GM12878 (cell line): ENCODE measurements around the gene POLG. TPM values are rescaled to one million over a fixed set of nuclear protein-coding genes. Genes with fewer than 3 reads are reported as not detected.

ENCODE experiments used
- ASH2L ChIP-seq: fragments of 300-600, 200-600 bp; sonication (generic); IDR thresholded peaks from 2 replicates; pipeline ENCODE4 v1.6.1; 2017; ENCODE audit warnings: low read depth, mild to moderate bottlenecking, borderline replicate concordance
- ATF2 ChIP-seq: IDR thresholded peaks from 2 replicates; pipeline ENCODE4 v1.6.1; 2012; ENCODE audit warnings: low read length, inconsistent platforms
- CHD1 ChIP-seq: IDR thresholded peaks from 2 replicates; pipeline ENCODE4 v1.6.1; 2012; ENCODE audit warnings: low read depth, low read length, improper control_type of control experiment
- CUX1 ChIP-seq: IDR thresholded peaks from 2 replicates; pipeline ENCODE4 v1.6.1; 2012; ENCODE audit warnings: improper control_type of control experiment, low read depth, low read length; ENCODE audit not compliant: insufficient replicate concordance
- E4F1 ChIP-seq: fragments of 450-650 bp; IDR thresholded peaks from 2 replicates; pipeline ENCODE4 v1.6.1; 2018; ENCODE audit warnings: borderline replicate concordance, mild to moderate bottlenecking; ENCODE audit not compliant: partially characterized antibody
- IRF5 ChIP-seq: fragments of 450-650 bp; IDR thresholded peaks from 2 replicates; pipeline ENCODE4 v1.6.1; 2017; ENCODE audit warnings: borderline replicate concordance
- KDM1A ChIP-seq: fragments of 200-600 bp; sonication (generic); IDR thresholded peaks from 2 replicates; pipeline ENCODE4 v1.6.1; 2016; ENCODE audit warnings: borderline replicate concordance
- POLR2AphosphoS5 ChIP-seq: IDR thresholded peaks from 2 replicates; pipeline ENCODE4 v1.6.1; 2011; ENCODE audit warnings: mild to moderate bottlenecking, low read length, inconsistent platforms
- WRNIP1 ChIP-seq: IDR thresholded peaks from 2 replicates; pipeline ENCODE4 v1.6.1; 2011; ENCODE audit warnings: low read depth, low read length, improper control_type of control experiment, borderline replicate concordance
- ZBTB11 ChIP-seq: fragments of 450-650 bp; formaldehyde crosslinking; IDR thresholded peaks from 2 replicates; pipeline ENCODE4 v1.5.0; 2022; ENCODE audit warnings: mild to moderate bottlenecking, missing genetic modification characterization
- ZBTB33 ChIP-seq: fragments of 450-650 bp; IDR thresholded peaks from 2 replicates; pipeline ENCODE4 v1.6.1; 2017; ENCODE audit warnings: mild to moderate bottlenecking
- ZNF207 ChIP-seq: fragments of 450-650 bp; IDR thresholded peaks from 2 replicates; pipeline ENCODE4 v1.6.1; 2014; ENCODE audit warnings: antibody characterized with exemption, mild to moderate bottlenecking, borderline replicate concordance
- polyA plus RNA-seq, 11 experiments: library from polyadenylated mRNA; depleted of rRNA in 4 of 11; unstranded in 6 of 11; stranded (reverse) in 5 of 11; fragments of >200 nt; fragmentation: Nextera tagmentation in 4 of 11; fragmentation: Illumina TruSeq in 1 of 11; extraction: Ambion mirVana in 4 of 11; extraction: Trizol in 1 of 11; gene quantifications; 1 replicate in 1 of 11; 2 replicates in 10 of 11; pipeline versions ENCODE4 v1.2.1 to v1.2.3, GENCODE V29; 2011 to 2016; ENCODE audit warnings: inconsistent platforms in 2 of 11, missing spikeins in 2 of 11, low read depth in 1 of 11
- total RNA-seq, 4 experiments: library from RNA; depleted of rRNA in 3 of 4; stranded (reverse); fragments of >200 nt in 3 of 4; fragmentation: Illumina TruSeq in 1 of 4; extraction: Trizol in 1 of 4; gene quantifications; 2 replicates each; pipeline versions ENCODE4 v1.2.1 to v1.2.3, GENCODE V29; 2013 to 2021

Gene POLG
- total and polyA plus RNA-seq, 10 of the 15 experiments (the other 5 are each of a cell fraction or from before 2014, with no cell fraction given): 14.8 to 71.1 (median 33.0) TPM

- TF ChIP-seq ZBTB33 (no peak), ASH2L (no peak), E4F1 (no peak), CHD1 (no peak), ATF2 (no peak), KDM1A (no peak), WRNIP1 (no peak), ZBTB11 (no peak), ZNF207 (peak; percentile 86), IRF5 (no peak), CUX1 (no peak), POLR2AphosphoS5 (no peak)
Observed at GRCh38 chr15:89358755-89359439, 24.3 kb upstream of the POLG start (continued).
